NK-92 (cell line): ENCODE measurements around the gene ATP11B.

Source experiments
- DNase-seq: peaks from one replicate; lab custom pipeline; 2025; ENCODE audit not compliant: unreplicated experiment; lab: John Stamatoyannopoulos, UW

ATP11B gene

DNA sequence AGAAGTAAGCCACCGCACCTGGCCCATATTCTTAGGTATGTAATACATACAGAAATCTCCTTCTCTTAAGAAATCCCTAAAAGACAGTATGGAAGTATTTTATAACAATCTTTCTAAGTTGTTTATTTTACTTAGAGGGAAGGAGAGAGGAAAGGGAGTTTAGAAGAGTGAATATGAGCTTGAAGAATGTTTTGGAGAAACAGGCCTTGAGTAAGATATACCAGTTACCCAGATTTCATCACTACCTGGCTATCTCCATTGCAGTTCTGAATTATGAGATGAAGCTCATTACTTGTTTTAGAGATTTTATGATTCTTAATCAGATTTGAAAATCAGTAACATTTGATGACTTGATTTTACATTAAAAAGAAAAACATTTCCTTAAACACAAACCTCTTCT is 115.2 kb downstream of the ATP11B start:
- DNase-seq: no peak

DNA sequence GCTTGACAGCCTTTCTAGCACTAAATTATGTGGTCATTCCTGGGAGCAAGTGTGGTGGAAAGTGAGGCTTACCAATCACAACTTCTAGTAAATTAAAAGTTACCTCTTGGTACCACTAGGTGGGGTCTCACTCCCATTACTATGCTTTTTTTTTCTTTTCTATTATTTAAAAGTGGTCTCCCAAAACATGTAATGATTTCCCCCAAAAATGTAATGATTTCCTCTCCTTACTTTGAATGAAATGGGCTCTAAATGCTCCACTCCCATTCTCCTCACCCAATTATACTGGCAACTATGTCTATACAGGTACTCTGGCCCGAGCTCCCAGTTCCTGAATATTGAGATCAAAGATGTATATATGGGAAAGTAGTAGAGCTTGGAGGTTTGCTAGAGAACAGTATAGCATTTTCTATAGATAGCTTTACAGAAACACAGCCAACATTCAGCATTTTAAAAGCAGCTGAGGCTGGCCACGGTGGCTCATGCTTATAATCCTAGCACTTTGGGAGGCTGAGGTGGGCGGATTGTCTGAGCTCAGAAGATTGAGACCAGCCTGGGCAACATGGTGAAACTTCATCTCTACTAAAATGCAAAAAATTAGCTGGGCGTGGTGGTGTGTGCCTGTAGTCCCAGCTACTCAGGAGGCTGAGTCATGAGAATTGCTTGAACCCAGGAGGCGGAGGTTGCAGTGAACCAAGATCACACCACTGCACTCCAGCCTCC is 116.2 kb downstream of the ATP11B start:
- no peak for DNase-seq

DNA sequence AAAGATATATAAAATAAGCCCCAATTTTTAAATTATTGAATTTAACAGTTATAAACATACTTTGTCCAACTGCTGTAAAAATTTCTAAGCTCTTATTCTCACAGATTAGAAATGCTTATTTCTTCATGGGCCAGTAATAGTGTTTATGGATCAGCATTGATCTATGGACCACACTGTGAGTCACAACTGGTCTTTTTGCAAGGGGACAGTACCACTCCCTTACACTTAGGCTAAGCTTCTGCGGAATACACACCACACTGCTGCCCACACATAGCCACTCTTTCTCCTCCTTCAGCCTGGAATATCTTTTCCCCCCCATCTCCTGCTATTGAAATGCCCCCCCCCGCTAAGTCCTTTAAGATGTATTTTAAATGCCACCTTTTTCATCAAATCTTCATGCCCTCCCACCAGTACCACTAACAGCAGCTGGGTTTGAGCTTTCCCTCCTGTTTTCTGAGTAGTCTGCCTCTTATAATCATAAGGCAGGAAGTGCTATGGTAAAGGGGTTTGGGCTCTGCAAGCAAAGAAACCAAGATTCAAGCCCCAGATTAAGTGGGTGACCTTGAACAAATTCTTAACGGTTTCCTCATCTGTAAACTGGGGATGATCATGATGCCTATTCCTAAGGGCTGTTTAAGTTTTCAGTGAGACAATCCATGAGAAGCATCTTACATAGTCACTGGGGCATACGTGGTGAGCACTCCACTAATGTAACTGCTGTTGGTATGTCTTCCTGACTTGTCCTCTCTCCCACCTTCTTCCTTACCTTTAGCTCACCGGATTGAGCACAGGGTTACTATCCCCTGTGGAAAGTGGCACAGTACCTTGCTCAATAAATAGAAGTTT is 117.9 kb downstream of the ATP11B start:
- no peak for DNase-seq

DNA sequence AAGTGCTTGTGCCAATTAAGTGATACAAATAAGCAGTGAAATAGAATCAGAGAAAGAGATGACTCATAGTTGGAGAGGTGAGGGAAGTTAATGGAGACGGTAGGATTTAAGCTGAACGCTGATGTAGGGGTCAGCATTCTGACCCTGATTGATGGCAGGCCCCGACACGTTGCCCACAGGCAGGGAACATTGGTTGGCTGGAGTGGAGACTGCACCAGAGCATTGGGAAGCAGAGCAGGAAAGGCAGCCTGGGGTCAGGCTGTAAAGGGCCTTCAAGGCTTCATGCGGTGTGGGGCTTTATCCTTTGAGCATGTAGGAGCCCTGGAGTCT is 118.4 kb downstream of the ATP11B start:
- DNase-seq: no peak

DNA sequence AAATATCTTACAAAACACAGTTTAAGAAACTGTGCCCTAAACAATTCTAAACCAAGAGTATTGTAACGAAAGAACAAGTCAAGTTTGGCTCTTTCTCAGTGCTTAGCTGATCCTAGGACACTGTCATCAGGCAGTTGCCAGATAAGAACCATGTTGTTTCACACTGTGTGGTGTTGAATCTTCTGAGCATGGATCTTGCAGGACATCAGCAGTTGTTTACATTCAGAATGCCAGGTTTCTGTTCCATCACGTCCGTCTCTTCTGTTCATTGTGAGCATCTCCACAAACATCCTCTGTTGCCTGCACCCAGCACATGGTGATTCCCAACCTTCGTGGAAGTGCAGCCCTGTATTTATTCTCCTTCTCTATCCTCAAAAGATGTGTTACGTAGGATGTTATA is 119.2 kb downstream of the ATP11B start:
- no peak for DNase-seq

DNA sequence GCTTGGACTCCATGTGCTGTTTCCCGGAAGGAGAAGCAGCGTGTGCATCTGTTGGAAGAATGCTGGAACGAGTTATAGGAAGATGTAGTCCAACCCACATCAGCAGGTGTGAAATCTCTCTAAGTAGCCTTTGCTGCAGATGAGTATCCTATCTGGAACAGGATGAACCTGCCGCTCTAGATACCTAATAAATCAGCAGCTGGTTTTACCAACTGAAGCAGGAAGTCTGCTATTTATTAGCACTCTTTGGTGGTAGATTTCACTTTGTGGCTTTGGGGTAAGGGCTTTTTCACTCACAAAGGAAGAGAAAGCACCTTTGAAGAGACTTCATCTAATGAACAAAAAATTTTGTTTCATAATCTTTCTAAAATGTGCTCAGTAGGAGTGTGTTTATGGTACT is 120.6 kb downstream of the ATP11B start:
- no peak for DNase-seq

DNA sequence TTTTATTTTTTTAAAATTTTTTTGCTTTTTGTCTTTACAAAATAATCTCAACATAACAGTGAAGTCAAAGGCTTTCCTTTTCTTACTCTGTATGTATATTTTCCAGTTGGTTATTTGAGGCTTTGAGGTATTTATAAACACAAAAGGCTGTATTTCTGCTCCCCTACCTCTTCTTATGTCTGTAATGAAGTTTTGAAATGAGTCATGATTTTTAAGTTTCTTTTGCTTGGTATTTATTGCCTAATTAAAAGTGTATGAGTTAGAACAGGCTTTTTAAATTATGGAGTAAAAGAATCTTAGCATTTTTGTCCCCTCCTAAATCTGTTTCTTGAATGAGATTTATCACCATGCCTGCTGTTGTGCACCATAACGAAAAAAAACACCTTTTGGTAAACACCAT is 121.0 kb downstream of the ATP11B start:
- no peak for DNase-seq

DNA sequence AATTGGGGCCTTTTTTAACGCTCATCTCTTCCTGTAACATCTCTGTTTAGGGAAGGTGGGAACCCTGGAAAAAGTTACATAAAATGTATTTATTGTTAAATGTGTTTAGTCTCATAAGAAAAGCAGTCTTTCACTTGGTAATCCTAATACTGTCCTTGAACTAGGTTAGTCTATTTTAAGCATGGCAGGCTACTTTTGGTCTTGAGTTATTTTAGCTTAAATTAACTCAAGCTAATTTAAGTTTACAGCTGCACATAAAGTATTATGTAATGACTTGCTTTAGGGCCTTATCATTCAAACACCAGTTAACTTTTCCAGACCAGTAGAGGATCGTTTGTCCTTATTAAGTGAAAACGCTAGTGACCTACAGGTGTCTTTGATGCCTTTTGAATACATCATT is 123.8 kb downstream of the ATP11B start:
- no peak for DNase-seq

DNA sequence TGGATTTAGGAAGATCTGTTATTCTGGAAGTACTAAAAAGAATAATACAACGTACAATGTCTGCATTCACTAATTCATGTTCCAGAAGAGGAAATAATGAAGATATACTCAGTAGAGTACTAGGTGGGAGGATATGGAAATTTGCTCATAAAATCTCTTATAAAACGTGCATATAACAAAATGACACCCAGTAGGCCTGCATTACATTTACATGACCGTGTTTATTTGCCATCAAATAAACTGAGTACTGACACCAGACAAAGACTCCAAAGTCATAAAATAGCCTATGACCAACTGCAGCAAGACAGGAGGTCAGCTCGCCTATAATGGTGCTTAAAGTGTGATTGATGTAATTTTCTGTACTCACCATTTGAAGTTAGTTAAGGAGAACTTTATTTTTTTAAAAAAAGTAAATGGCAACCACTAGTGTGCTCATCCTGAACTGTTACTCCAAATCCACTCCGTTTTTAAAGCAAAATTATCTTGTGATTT is 126.6 kb downstream of the ATP11B start:
- no peak for DNase-seq

DNA sequence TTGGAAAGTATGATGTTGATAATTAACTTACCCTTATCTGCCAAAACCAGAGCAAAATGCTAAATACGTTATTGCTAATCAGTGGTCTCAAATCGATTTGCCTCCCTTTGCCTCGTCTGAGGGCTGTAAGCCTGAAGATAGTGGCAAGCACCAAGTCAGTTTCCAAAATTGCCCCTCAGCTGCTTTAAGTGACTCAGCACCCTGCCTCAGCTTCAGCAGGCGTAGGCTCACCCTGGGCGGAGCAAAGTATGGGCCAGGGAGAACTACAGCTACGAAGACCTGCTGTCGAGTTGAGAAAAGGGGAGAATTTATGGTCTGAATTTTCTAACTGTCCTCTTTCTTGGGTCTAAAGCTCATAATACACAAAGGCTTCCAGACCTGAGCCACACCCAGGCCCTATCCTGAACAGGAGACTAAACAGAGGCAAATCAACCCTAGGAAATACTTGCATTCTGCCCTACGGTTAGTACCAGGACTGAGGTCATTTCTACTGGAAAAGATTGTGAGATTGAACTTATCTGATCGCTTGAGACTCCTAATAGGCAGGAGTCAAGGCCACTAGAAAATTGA is 127.3 kb downstream of the ATP11B start:
- no peak for DNase-seq

DNA sequence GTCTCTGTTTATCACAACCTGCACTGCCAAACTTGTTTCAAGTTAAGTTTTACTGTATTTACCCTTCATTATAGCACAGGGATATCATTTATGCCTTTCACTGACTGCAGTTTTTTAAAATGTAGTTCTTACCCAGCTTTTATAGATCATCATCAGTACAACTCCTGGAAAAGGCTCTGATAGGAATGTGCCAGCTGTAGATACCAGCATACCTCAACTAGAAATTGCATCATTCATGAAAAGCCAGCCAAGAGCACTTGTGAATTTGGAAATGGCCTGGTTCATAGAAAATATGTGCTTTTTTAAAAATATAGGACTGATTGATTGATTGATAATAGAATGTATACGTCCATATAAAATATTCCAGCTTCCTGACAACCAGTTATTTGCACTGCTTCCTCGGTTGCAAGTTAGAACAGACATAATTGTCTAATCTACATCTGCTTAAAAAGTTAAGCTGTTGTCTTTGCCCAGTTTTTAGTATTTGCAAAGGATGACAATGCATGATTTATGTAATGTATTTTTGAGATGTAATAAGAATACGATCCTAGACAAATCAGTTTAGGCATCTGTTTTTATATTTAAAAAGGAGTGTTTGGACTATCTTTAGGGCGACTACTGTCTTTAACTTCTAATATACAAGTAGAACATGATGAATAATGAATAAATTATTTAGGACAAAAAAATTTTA is 128.5 kb downstream of the ATP11B start:
- no peak for DNase-seq

DNA sequence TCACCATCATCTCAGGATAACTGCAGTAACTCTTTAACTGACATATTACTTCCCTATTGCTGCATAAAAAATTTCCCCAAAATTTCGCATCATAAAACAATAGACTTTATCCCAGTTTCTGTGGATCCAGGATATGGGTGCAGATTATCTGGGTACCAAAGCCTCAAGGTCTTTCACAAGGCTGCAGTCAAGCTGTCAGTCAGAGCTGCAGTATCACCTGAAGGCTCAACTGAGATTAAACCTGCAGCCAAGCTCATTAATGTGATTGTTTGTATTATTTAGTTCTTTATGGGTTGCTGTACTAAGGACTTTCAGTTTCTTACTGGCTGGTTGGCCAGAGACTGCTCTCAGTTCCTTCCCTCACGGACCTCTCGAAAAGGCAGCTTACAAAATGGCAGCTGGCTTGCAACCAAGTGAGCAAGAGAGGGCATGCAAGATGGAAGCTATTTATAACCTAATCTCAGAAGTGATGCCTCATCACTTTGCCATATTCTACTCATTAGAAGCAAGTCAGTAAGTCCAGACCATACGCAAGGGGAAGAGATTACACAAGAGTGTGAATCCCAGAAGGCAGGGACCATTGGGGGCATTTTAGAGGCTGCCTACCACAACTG is 132.1 kb downstream of the ATP11B start:
- DNase-seq: no peak

DNA sequence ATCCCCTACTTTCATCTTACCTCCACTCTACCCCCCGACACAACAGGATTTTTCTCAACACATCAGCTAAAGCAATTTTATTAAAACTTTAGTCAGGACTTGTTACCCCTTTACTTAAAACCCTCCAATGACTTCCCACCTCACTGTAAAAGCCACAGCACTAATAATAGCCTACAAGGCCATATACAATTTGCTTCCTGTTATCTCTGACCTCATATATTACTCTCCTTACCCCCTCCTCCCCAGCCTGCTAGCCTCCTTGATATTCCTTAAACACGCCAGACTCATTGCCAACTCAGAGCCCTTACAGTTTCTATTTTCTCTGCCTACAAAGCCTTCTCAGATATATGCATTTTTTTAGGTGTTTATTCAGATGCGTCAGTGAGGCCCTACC is 132.6 kb downstream of the ATP11B start:
- no peak for DNase-seq

DNA sequence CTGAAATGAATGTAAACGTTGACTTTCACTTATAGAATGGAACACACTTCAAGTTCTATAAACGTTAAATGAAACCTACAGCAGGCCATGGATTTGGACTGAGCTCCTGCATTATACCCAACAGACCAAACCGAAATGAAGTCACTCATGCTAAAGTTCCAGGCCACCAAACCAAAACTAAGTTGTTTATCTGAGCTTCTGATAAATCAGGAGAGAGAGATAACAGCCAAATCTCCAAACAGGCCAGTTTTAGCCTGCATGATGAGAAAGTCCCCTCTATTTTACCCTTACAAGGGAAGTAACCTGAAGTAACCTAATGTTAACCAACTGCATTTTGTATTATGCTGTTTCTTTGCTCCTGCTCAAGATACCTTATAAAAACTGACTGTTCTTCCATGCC is 142.5 kb downstream of the ATP11B start:
- no peak for DNase-seq

DNA sequence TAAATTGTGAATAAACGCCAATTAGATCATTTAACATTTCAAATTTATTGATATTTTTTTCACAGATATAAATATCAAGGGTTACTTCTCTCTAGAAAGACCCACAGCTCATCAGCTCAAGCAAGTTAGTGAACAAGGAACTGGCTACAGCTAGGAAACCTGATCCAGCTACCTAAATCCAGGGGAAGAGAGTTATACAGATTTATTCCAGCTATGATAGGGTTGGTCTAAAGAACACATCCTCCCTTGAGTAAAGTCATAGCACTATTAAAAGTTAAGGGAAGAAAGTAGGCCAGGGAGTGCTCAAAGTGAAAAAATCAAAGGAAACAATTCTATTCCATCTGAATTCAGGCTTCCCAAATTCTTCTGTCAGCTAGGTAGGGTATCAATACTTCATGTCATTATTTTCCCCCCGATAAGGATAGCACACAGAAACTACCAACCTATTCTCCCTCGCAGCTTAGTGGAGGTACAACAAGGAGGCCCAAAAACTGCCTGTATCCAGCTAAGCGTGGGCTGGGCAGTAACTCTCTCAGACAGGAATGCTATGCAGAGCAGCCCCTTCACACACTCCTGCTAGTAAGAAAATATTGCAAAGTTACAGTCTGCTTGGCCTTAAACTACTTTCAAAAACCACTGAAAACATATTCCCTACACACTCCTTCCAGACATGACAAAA is 143.1 kb downstream of the ATP11B start:
- DNase-seq: no peak

DNA sequence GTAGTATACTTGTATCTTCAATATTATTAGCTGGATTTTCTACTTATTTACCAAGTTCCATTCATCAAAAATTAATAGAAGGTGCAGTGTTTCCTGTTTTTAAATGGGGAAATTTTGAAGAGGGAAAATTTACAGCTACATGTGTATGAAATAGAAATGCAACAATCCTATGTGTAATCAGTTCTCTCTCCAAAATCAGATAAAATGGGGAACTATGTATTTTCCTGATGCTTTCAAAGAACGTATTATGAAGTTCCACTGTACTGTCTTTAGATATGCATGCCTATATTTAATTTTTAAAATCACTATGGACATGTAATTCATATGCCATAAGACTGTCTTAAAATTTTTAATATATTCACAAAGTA is 143.6 kb downstream of the ATP11B start:
- no peak for DNase-seq

DNA sequence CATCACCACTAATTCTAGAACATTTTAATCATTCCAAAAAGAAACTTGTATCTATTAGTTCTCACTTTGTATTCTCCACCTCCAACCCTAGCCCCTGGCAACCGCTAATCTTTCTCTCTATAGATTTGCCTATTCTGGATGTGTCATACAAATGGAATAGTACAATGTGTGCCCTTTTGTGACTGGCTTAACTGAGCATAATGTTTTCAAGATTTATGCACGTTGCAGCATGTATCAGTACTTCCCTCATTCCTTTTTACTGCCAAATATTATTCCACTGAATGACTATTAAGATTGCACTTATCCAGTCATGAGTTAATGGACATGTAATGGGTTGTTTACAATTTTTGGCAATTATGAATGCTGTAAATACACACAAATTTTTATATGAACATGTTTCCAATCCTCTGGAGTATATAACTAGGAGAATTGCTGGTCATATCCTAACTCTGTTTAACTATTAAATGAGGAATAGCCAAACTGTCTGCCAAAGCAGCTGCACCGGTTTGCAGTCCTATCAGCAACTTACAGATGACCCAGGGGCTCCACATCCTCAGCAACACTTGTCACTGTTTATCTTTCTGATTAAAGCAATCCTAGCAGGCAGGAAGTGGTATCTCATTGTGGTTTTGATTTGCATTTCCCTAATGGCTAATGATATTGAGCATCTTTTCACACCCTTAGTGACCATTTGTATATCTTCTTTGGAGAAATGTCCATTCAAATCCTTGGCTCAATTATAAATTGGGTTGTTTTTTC is 144.2 kb downstream of the ATP11B start:
- no peak for DNase-seq

DNA sequence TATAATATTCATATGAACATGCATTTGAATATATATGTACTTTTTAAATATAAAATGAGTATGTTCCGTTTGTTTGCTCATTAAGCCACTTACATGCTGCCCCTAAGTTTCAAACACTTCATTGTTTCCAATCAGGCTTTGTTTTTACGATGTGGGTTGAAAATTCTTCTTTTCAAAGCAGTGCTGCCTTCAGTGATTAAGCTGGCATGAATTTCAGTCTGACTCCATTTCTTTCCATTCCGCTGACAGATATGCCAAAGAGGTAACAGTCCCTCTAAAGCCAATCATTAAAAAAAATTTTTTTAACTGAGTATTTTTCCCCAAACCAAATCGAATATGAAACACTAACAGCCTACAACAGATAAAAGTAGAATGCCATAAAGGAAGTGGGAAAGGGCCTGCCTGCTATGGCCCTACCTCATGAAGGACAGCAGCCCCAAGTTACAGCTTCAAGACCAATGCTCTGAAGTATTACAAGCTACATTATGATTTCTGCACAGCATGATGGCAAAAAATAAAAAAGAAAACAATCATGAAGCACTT is 147.0 kb downstream of the ATP11B start:
- no peak for DNase-seq

DNA sequence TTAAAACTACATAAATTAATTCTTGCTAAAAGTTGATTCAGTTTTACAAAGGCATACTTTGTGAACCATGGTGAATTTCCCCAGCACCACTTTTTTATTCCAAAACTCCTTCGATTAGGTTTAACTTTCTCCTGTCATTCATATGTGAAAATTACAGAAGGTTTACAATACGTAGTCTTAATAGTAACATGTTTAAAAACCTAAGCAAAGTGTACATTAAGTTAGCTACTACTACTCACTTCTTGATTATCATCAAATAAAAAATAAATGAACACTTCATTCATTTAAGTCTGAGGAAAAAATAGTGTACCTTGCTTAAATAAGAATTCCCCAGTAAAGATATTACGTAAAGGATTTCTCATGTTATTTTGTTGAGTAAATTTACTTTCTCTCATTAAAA is 148.4 kb downstream of the ATP11B start:
- DNase-seq: no peak

DNA sequence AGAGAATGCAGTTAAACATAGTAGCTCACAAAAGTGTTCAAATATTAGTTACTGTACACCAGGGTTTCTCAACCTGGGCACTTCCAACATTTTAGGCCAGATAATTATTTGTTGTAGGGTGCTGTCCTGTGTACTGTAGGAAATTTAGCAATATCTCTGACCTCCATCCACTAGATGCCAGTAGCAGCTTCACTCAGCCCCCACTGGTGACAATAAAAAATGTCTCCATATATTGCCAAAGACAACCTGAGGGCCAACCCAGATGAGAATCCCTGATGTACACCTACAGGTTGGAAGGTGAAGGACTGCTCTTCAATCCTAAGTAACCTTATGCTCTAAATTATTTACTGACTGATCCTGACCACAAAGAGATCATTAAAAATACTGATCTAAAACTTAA is 154.6 kb downstream of the ATP11B start:
- no peak for DNase-seq
